ENCODE measurements around the gene AQP2. TPM values are rescaled to one million over a fixed set of nuclear protein-coding genes. Genes with fewer than 3 reads are reported as not detected.

The AQP2 gene
- total and polyA plus RNA-seq, 2 of the 13 experiments (the other 11 are each of a cell fraction or from before 2014, with no cell fraction given): not detected

- TF ChIP-seq ZNF792 (CRISPR knock-in tag; IDR thresholded peaks at IDR 0.05): 0 out of 2 replicates have a peak, but pooled peaks have one; percentile 28
- no peak for TF ChIP-seq CSRNP2 (CRISPR knock-in tag; conservative IDR thresholded peaks at IDR 0.05; ENCODE audit: low read depth)
- no peak for TF ChIP-seq TSC22D2 (CRISPR knock-in tag; IDR thresholded peaks at IDR 0.05; ENCODE audit: borderline replicate concordance)
- no peak for TF ChIP-seq NFE2L1 (CRISPR knock-in tag; IDR thresholded peaks at IDR 0.05; ENCODE audit: borderline replicate concordance)
- no peak for TF ChIP-seq TCF7 (IDR thresholded peaks at IDR 0.05; ENCODE audit: low read depth)
- 0 out of 2 replicates have a peak, but pooled peaks have one; percentile 47 for TF ChIP-seq RNF2 (conservative IDR thresholded peaks at IDR 0.05; ENCODE audit: low read depth)
- peak; percentile 41; the same call in 1 of the 2 replicates for TF ChIP-seq ZNF768 (CRISPR knock-in tag; IDR thresholded peaks at IDR 0.05)
- TF ChIP-seq RORA (CRISPR knock-in tag; IDR thresholded peaks at IDR 0.05): no peak
- no peak for TF ChIP-seq NBN (conservative IDR thresholded peaks at IDR 0.05)
- peak; percentile 35 for TF ChIP-seq SKI (IDR thresholded peaks at IDR 0.05; ENCODE audit: partially characterized antibody)
- TF ChIP-seq ZFY (CRISPR knock-in tag; IDR thresholded peaks at IDR 0.05): 0 out of 2 replicates have a peak, but pooled peaks have one; percentile 32
- peak; percentile 61 for TF ChIP-seq STAG1 (CRISPR knock-in tag; IDR thresholded peaks at IDR 0.05)
- TF ChIP-seq SP1 (IDR thresholded peaks at IDR 0.05): no peak
- TF ChIP-seq SP1 (CRISPR knock-in tag; IDR thresholded peaks at IDR 0.05): no peak
- TF ChIP-seq ATF2 (CRISPR knock-in tag; IDR thresholded peaks at IDR 0.05): no peak
- no peak for TF ChIP-seq KDM4B (CRISPR knock-in tag; IDR thresholded peaks at IDR 0.05)
- TF ChIP-seq JUND (CRISPR knock-in tag; IDR thresholded peaks at IDR 0.05): no peak
- TF ChIP-seq RBM22 (optimal IDR thresholded peaks at IDR 0.05; ENCODE audit: low read length): no peak
- peak; percentile 47; the same call in 1 of the 2 replicates for TF ChIP-seq TBX2 (CRISPR knock-in tag; IDR thresholded peaks at IDR 0.05; ENCODE audit: borderline replicate concordance)
- TF ChIP-seq ATRX (CRISPR knock-in tag; IDR thresholded peaks at IDR 0.05; ENCODE audit: borderline replicate concordance): no peak
- TF ChIP-seq HNF1B (CRISPR knock-in tag; IDR thresholded peaks at IDR 0.05): peak; percentile 49; the same call in 1 of the 2 replicates
- TF ChIP-seq MEIS2 (CRISPR knock-in tag; IDR thresholded peaks at IDR 0.05): peak; percentile 81
- 0 out of 2 replicates have a peak, but pooled peaks have one; percentile 24 for TF ChIP-seq YEATS2 (CRISPR knock-in tag; IDR thresholded peaks at IDR 0.05; ENCODE audit: borderline replicate concordance)
- TF ChIP-seq NFE2L2 (IDR thresholded peaks at IDR 0.05; ENCODE audit: low read length): no peak
- TF ChIP-seq KMT2A (CRISPR knock-in tag; IDR thresholded peaks at IDR 0.05): 0 out of 2 replicates have a peak, but pooled peaks have one; percentile 30
- TF ChIP-seq PITX1 (CRISPR knock-in tag; IDR thresholded peaks at IDR 0.05): peak; percentile 64; the same call in 1 of the 2 replicates
- peak; percentile 51; the same call in 1 of the 2 replicates for TF ChIP-seq FOXO1 (CRISPR knock-in tag; IDR thresholded peaks at IDR 0.05)
- TF ChIP-seq WIZ (CRISPR knock-in tag; IDR thresholded peaks at IDR 0.05): no peak
- TF ChIP-seq ZBTB1 (CRISPR knock-in tag; IDR thresholded peaks at IDR 0.05; ENCODE audit: borderline replicate concordance): no peak
- no peak for TF ChIP-seq ZNF776 (CRISPR knock-in tag; IDR thresholded peaks at IDR 0.05)
These were observed 5.0 kb upstream of the AQP2 start (continued) for GRCh38 chr12:49945394-49946080.

Measured in HepG2 (cell line).